ENCODE measurements around the gene TELO2.

GRCh38 chr16:1447965-1448364, 45.2 kb upstream of the TELO2 start:
- no peak for TF ChIP-seq SUZ12 (IDR thresholded peaks at IDR 0.05)
- TF ChIP-seq BHLHE40 (IDR thresholded peaks at IDR 0.05; ENCODE audit: borderline replicate concordance), result no peak
- TF ChIP-seq SP1 (IDR thresholded peaks at IDR 0.05), result no peak
- no peak for TF ChIP-seq L3MBTL2 (conservative IDR thresholded peaks at IDR 0.05)
- no peak for TF ChIP-seq ZNF384 (IDR thresholded peaks at IDR 0.05)
- no peak for TF ChIP-seq ELF4 (IDR thresholded peaks at IDR 0.05)
- TF ChIP-seq FOXM1 (IDR thresholded peaks at IDR 0.05; ENCODE audit: borderline replicate concordance), result no peak
- no peak for TF ChIP-seq NFRKB (IDR thresholded peaks at IDR 0.05)
- TF ChIP-seq FOXA1 (IDR thresholded peaks at IDR 0.05), result no peak
- TF ChIP-seq ARNT (IDR thresholded peaks at IDR 0.05), result no peak
